ENCODE data around the gene ZFPL1. TPM values are rescaled to one million over a fixed set of nuclear protein-coding genes. Genes with fewer than 3 reads are reported as not detected.

The ZFPL1 gene
- total RNA-seq, 4 donors from 2014 or later = 28.3 to 74.4 (median 49.3) TPM

GRCh38 chr11:65040520-65040846 is 43.5 kb upstream of the ZFPL1 start:
- H3K27ac ChIP-seq = peak overlapping the region; percentile 83 to 97 (median 93)
- H3K4me3 ChIP-seq (replicated peaks in 1 of 3) = peak overlapping the region in 1 of 3 donors; percentile 64
- no peaks in the 10 kb centered on the region for H3K27me3 ChIP-seq
- no peak for DNase-seq
- intact Hi-C loops (cut with DNase I) = no loop called here
- H3K36me3 ChIP-seq = peaks cover 4 to 13% of the 10 kb centered on the region in 2 donors
- no peak for TF ChIP-seq CTCF (IDR thresholded peaks at IDR 0.05)
- TF ChIP-seq POLR2A (IDR thresholded peaks at IDR 0.05) = no peak
- 19 to 30% methylated on average over 7 of the region's 7 CpGs for WGBS, 2 donors
- no peaks in the 10 kb centered on the region for H3K9me3 ChIP-seq
- H3K4me1 ChIP-seq = peaks cover 7 to 13% of the 10 kb centered on the region in 2 donors

DNA sequence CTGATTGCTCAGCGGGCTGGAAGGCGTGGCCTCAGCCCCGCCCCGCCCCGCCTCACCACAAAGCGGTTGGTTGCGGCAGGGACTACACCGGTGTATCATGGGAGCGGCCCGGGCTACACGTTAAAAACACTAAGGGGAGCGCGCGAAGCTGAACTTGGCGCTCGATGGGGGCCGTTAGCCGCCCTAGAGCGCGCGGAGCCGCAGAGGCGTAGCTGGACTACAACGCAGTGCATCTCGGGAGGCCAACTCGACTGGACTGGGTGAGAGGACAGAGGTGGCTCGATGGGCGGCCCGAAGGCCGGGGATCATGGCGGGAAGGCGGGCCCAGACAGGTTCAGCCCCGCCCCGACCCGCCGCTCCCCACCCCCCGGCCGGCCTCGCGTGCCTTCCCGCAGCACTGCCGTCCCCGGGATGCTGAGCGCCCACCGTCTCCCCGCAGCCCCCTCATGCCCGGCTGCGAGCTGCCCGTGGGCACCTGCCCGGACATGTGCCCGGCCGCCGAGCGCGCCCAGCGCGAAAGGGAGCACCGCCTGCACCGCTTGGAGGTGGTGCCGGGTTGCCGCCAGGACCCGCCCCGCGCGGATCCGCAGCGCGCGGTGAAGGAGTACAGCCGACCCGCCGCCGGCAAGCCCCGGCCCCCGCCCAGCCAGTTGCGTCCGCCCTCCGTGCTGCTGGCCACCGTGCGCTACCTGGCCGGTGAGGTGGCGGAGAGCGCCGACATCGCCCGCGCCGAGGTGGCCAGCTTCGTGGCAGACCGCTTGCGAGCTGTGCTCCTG is 43.0 kb upstream of the ZFPL1 start, which contains the start of gene SAC3D1:
Gene SAC3D1 (plus strand): TSS at position 364 of the 776 bp plus-strand sequence. CDS start 83 bp downstream, at position 447.
- no peaks in the 10 kb centered on the region for H3K9me3 ChIP-seq
- peak; percentile 90 to 91 for DNase-seq
- peaks cover 7 to 13% of the 10 kb centered on the region in 2 donors for H3K4me1 ChIP-seq
- H3K27ac ChIP-seq = peak within 1 kb of the TSS; percentile 83 to 97 (median 93)
- TF ChIP-seq POLR2A (IDR thresholded peaks at IDR 0.05) = peak in 1 of 2 donors; percentile 49
- TF ChIP-seq CTCF (IDR thresholded peaks at IDR 0.05) = no peak
- H3K4me3 ChIP-seq (replicated peaks in 1 of 3) = peak within 1 kb of the TSS; percentile 64 to 79 (median 65)
- WGBS, 2 donors = 0% methylated on average over 10 of the region's 91 CpGs; no CpG with 5 or more reads in 1 of the 2 donors
- no peaks in the 10 kb centered on the region for H3K27me3 ChIP-seq
- peaks cover 0 to 7% of the 10 kb centered on the region in 2 donors for H3K36me3 ChIP-seq
- intact Hi-C loops (cut with DNase I) = no loop called here

DNA sequence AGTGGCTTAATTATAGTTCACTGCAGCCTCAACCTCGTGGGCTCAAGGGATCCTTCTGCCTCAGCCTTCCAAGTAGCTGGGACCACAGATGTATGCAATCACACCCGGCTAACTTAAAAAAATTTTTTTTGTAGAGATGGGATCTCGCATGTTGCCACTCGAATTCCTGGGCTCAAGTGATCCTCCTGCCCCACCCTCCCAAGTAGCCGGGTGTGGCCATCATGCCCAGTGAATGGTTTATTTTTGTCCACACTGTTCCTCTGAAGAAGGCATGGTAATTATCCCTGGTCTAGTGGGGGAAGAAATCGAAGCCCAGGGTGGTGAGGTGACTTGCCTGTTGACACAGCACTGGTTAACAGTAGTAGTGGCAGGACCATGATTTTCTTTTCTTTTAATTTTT is 41.1 kb upstream of the ZFPL1 start:
- no peak for TF ChIP-seq CTCF (IDR thresholded peaks at IDR 0.05)
- TF ChIP-seq POLR2A (IDR thresholded peaks at IDR 0.05) = no peak
- WGBS, 2 donors = 91 to 92% methylated on average over 6 of the region's 6 CpGs
- Histone ChIP-seq H3K27ac (no peak overlapping the region), H3K4me1 (peaks cover 7 to 13% of the 10 kb centered on the region in 2 donors), H3K36me3 (peaks cover 0 to 6% of the 10 kb centered on the region in 2 donors), H3K4me3 (replicated peaks in 1 of 3) (no peak overlapping the region), H3K27me3 (no peaks in the 10 kb centered on the region), H3K9me3 (no peaks in the 10 kb centered on the region)
- DNase-seq = no peak
- intact Hi-C loops (cut with DNase I) = no loop called here

DNA sequence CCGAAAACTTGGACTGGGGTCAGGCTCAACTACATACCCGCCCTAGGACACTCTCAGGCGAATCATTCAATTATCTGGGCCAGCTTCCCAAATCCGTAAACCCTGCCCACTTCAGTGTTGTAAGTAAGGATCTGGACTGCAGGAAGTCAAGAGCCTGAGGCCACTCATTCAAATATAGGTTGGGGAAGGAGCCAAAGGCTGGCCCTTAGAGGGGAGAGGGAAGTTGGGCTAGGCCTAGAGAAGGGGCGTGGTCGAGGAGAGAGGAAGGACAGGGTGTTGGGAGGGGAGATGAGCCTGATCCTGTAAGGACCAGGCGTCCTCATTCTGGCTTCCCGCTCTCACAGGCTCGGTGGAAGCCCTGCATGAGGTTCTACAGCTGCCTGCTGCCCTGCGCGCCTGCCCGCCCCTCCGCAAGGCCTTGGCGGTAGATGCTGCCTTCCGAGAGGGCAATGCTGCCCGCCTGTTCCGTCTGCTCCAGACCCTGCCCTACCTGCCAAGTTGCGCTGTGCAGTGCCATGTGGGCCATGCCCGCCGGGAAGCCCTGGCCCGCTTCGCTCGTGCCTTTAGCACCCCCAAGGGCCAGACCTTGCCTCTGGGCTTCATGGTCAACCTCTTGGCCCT is 40.0 kb upstream of the ZFPL1 start:
- Histone ChIP-seq H3K27me3 (no peaks in the 10 kb centered on the region), H3K4me3 (replicated peaks in 1 of 3) (no peak overlapping the region), H3K27ac (no peak overlapping the region), H3K4me1 (peaks cover 7 to 13% of the 10 kb centered on the region in 2 donors), H3K9me3 (no peaks in the 10 kb centered on the region), H3K36me3 (no peaks in the 10 kb centered on the region)
- intact Hi-C loops (cut with DNase I) = no loop called here
- DNase-seq = peak in 1 of 2 donors; percentile 13
- TF ChIP-seq CTCF (IDR thresholded peaks at IDR 0.05) (no peak), POLR2A (IDR thresholded peaks at IDR 0.05) (no peak)
- 85 to 89% methylated on average over 13 to 22 of the region's 23 CpGs for WGBS, 2 donors

DNA sequence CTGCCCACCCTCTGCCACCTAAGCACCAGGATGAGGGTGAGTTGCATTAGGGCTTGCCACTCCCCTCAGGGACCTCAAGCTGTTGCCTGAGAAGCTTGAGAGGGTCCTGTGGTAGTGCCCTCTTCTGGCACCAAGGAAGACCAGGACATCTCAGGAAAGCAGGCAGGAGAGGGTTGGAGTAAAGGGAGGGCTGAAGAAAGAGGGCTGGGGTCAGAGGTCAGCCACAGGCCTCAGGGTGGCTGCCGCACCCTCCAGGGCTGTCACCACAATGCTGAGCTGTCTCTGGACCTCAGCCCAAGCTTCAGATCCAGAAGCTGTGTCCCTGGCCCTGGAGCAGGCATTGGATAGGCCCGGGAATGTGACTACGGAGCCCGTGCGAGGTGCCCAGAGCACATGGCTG is 39.0 kb upstream of the ZFPL1 start:
- H3K9me3 ChIP-seq = no peaks in the 10 kb centered on the region
- no peaks in the 10 kb centered on the region for H3K27me3 ChIP-seq
- intact Hi-C loops (cut with DNase I) = no loop called here
- no peak for DNase-seq
- 85 to 100% methylated on average over 5 of the region's 5 CpGs for WGBS, 2 donors
- TF ChIP-seq CTCF (IDR thresholded peaks at IDR 0.05) (no peak), POLR2A (IDR thresholded peaks at IDR 0.05) (no peak)
- H3K4me1 ChIP-seq = peaks cover 7 to 12% of the 10 kb centered on the region in 2 donors
- H3K4me3 ChIP-seq (replicated peaks in 1 of 3) = no peak overlapping the region
- no peaks in the 10 kb centered on the region for H3K36me3 ChIP-seq
- H3K27ac ChIP-seq = no peak overlapping the region
